Esophagus squamous epithelium (tissue), 5 donors: Measurements from ENCODE around the gene PSMG4. TPM values are rescaled to one million over a fixed set of nuclear protein-coding genes. Genes with fewer than 3 reads are reported as not detected.
A peak's percentile ranks its signal among the peaks of the same experiment; 100 is the strongest.

Experiments
- DNase-seq: peaks from one replicate; lab custom pipeline; 2025; lab: John Stamatoyannopoulos, UW
- H3K27ac ChIP-seq, 4 donors: fragments of 200-600 bp; sonication (generic); one replicate each; pipeline ENCODE4 v1.5.1; 2016 to 2019; ENCODE audit warnings: mild to moderate bottlenecking in 1 of 4
- H3K27me3 ChIP-seq, 4 donors: fragments of 200-600 bp; sonication (generic); 1 replicate in 3 of 4; 2 replicates in 1 of 4; pipeline versions ENCODE4 v1.5.1 to v1.6.0; 2017 to 2021; ENCODE audit warnings: antibody characterized with exemption in 1 of 4
- H3K36me3 ChIP-seq, 3 donors: fragments of 200-600 bp; sonication (generic); one replicate each; pipeline ENCODE4 v1.5.1; 2016 to 2019
- H3K4me1 ChIP-seq, 3 donors: fragments of 200-600 bp; sonication (generic); one replicate each; pipeline ENCODE4 v1.5.1; 2017 to 2019
- H3K4me3 ChIP-seq, 4 donors: fragments of 200-600 bp; sonication (generic); 1 replicate in 3 of 4; 2 replicates in 1 of 4; pipeline ENCODE4 v1.5.1; 2016 to 2019; ENCODE audit warnings: mild to moderate bottlenecking in 2 of 4, moderate library complexity in 1 of 4
- H3K9me3 ChIP-seq, 3 donors: fragments of 200-600 bp; sonication (generic); one replicate each; pipeline ENCODE4 v1.5.1; 2016 to 2019
- CTCF ChIP-seq, 6 experiments: fragments of 450-650 bp in 4 of 6; fragments of 200-600 bp in 2 of 6; sonication (generic) in 2 of 6; IDR thresholded peaks; one replicate each; pipeline ENCODE4 v1.5.1; 2016 to 2019; ENCODE audit warnings: antibody characterized with exemption in 6 of 6, mild to moderate bottlenecking in 4 of 6, moderate library complexity in 4 of 6
- POLR2A ChIP-seq, 4 donors: fragments of 450-650 bp; IDR thresholded peaks; one replicate each; pipeline ENCODE4 v1.6.1; 2017; ENCODE audit warnings: antibody characterized with exemption in 4 of 4, mild to moderate bottlenecking in 4 of 4, moderate library complexity in 3 of 4
- WGBS, 2 donors: methylation state at CpG; one replicate each; pipeline ENCODE4 v1.1.5; 2018; 5-methylcytosine and 5-hydroxymethylcytosine counted together
- intact Hi-C: fragments of 100-400 bp; cut with DNase I; formaldehyde crosslinking; loops from one replicate; pipeline ENCODE4 v1.15.0; 2022
- total RNA-seq, 4 donors: library from RNA; depleted of rRNA; stranded (reverse); fragments of >200 nt; gene quantifications; one replicate each; pipeline ENCODE4 v1.1.0, GENCODE V29; 2016
- donor health status: DM: yes; HTN: yes; CAD: no.

The PSMG4 gene
- total RNA-seq, 4 donors from 2014 or later = 9.4 to 36.0 (median 14.9) TPM

GRCh38 chr6:3230256-3230882 is 28.4 kb upstream of the PSMG4 start:
- intact Hi-C loops = no loop called here
- H3K27me3 ChIP-seq = peaks cover 18 to 98% (median 41%) of the 10 kb centered on the region in 4 donors
- peak overlapping the region in 2 of 4 donors; percentile 54 to 69 for H3K4me3 ChIP-seq
- TF ChIP-seq POLR2A (IDR thresholded peaks at IDR 0.05) = no peak
- no peak for TF ChIP-seq CTCF (IDR thresholded peaks at IDR 0.05)
- H3K9me3 ChIP-seq = no peaks in the 10 kb centered on the region
- no peak overlapping the region for H3K27ac ChIP-seq
- WGBS, 2 donors = 25 to 36% methylated on average over 11 of the region's 11 CpGs
- H3K4me1 ChIP-seq = peaks cover 36 to 63% (median 48%) of the 10 kb centered on the region in 3 donors
- DNase-seq = no peak
- H3K36me3 ChIP-seq = no peaks in the 10 kb centered on the region

GRCh38 chr6:3230900-3231246 is 27.9 kb upstream of the PSMG4 start:
- intact Hi-C loops = no loop called here
- TF ChIP-seq CTCF (IDR thresholded peaks at IDR 0.05) (no peak), POLR2A (IDR thresholded peaks at IDR 0.05) (no peak)
- DNase-seq = no peak
- H3K4me1 ChIP-seq = peaks cover 36 to 63% (median 48%) of the 10 kb centered on the region in 3 donors
- WGBS, 2 donors = 7 to 15% methylated on average over 11 of the region's 11 CpGs
- peaks cover 18 to 98% (median 41%) of the 10 kb centered on the region in 4 donors for H3K27me3 ChIP-seq
- no peaks in the 10 kb centered on the region for H3K9me3 ChIP-seq
- H3K27ac ChIP-seq = peak overlapping the region in 3 of 4 donors; percentile 63 to 81 (median 79)
- no peaks in the 10 kb centered on the region for H3K36me3 ChIP-seq
- H3K4me3 ChIP-seq = peak overlapping the region; percentile 18 to 69 (median 51)

GRCh38 chr6:3231247-3232016 is 27.3 kb upstream of the PSMG4 start:
- H3K36me3 ChIP-seq = no peaks in the 10 kb centered on the region
- peaks cover 36 to 61% (median 48%) of the 10 kb centered on the region in 3 donors for H3K4me1 ChIP-seq
- TF ChIP-seq CTCF (IDR thresholded peaks at IDR 0.05) = no peak
- peak overlapping the region; percentile 18 to 69 (median 51) for H3K4me3 ChIP-seq
- peaks cover 18 to 98% (median 40%) of the 10 kb centered on the region in 4 donors for H3K27me3 ChIP-seq
- no peaks in the 10 kb centered on the region for H3K9me3 ChIP-seq
- DNase-seq = no peak
- intact Hi-C loops = no loop called here
- peak overlapping the region; percentile 40 to 81 (median 71) for H3K27ac ChIP-seq
- 8 to 10% methylated on average over 23 to 30 of the region's 47 CpGs for WGBS, 2 donors

GRCh38 chr6:3232017-3232945 is 26.5 kb upstream of the PSMG4 start:
- no peak for DNase-seq
- Histone ChIP-seq H3K9me3 (no peaks in the 10 kb centered on the region), H3K36me3 (no peaks in the 10 kb centered on the region), H3K4me1 (peaks cover 27 to 52% (median 39%) of the 10 kb centered on the region in 3 donors), H3K4me3 (peak overlapping the region in 3 of 4 donors; percentile 48 to 69 (median 54)), H3K27me3 (peaks cover 16 to 93% (median 36%) of the 10 kb centered on the region in 4 donors), H3K27ac (peak overlapping the region in 3 of 4 donors; percentile 63 to 81 (median 79))
- intact Hi-C loops = no loop called here
- TF ChIP-seq CTCF (IDR thresholded peaks at IDR 0.05) (no peak), POLR2A (IDR thresholded peaks at IDR 0.05) (no peak)
- 28 to 34% methylated on average over 22 to 23 of the region's 23 CpGs for WGBS, 2 donors
